ENCODE measurements around the gene GPBAR1. TPM values are rescaled to one million over a fixed set of nuclear protein-coding genes. Genes with fewer than 3 reads are reported as not detected.

The GPBAR1 gene
- total and polyA plus RNA-seq, 2 donors (not counting 1 experiment from before 2014, with no cell fraction given) = 0.66 to 0.81 TPM

- Histone ChIP-seq H3K4me3 (ENCODE audit: control extremely low read depth in 1 of 5, extremely low read depth in 1 of 5, insufficient read depth in 1 of 5, low read depth in 2 of 5, low read length in 4 of 5) (no peak overlapping the region), H3K79me2 (ENCODE audit: control insufficient read depth, insufficient read depth, low read length) (peaks cover 48% of the 10 kb centered on the region), H3K27me3 (replicated peaks in 1 of 4; ENCODE audit: control extremely low read depth in 1 of 4, control insufficient read depth in 3 of 4, insufficient read depth in 4 of 4, low read length in 3 of 4) (no peaks in the 10 kb centered on the region), H3K36me3 (replicated peaks in 1 of 2; ENCODE audit: control extremely low read depth in 1 of 2, control insufficient read depth in 1 of 2, extremely low read depth in 1 of 2, insufficient read depth in 2 of 2, low read length in 1 of 2) (no peaks in the 10 kb centered on the region), H2AFZ (ENCODE audit: insufficient read depth, low read depth, low read length, poor library complexity, severe bottlenecking) (no peak overlapping the region), H3K9me3 (ENCODE audit: control extremely low read depth in 1 of 3, control insufficient read depth in 2 of 3, insufficient read depth in 1 of 3, low read length in 2 of 3) (no peaks in the 10 kb centered on the region), H3K4me2 (replicated peaks; ENCODE audit: low read depth, low read length, poor library complexity, severe bottlenecking) (no peak overlapping the region), H3K9ac (ENCODE audit: low read length) (no peak overlapping the region), H3K27ac (ENCODE audit: low read length in 2 of 2) (no peak overlapping the region), H3K4me1 (ENCODE audit: control insufficient read depth in 2 of 2, insufficient read depth in 2 of 2, low read length in 2 of 2) (peaks cover 39 to 50% of the 10 kb centered on the region in 2 donors), H4K20me1 (ENCODE audit: control insufficient read depth, insufficient read depth, low read length, poor library complexity, severe bottlenecking) (no peaks in the 10 kb centered on the region)
- Mint-ChIP-seq H3K4me1 (peaks cover 46% of the 10 kb centered on the region), H3K9me3 (ENCODE audit: insufficient read depth) (no peaks in the 10 kb centered on the region), H3K27ac (peak overlapping the region; percentile 59), H3K27me3 (no peaks in the 10 kb centered on the region), H3K4me3 (no peak overlapping the region)
- POLR2A ChIA-PET = interaction anchor here (1.6 to 2.6 kb wide), 2 partner anchors 8 to 105 kb away, joined by 3 to 6 read pairs; partner anchors contain the start of gene CTDSP1
- ATAC-seq (ENCODE audit: low read depth) (no peak), DNase-seq (peak; percentile 2)
- TF ChIP-seq EZH2 (IDR thresholded peaks at IDR 0.05; ENCODE audit: borderline replicate concordance, insufficient read depth, low read depth, low read length, poor library complexity, severe bottlenecking) = no peak
- TF ChIP-seq CTCF (IDR thresholded peaks at IDR 0.05) = no peak
- intact Hi-C loops (cut with micrococcal nuclease) = loop anchor here (5.0 kb wide), 1 partner anchor 588 kb away; the partner anchor contains the start of gene WNT10A
- WGBS (ENCODE audit: insufficient coverage) = 95% methylated on average over 5 of the region's 5 CpGs
- CTCF ChIA-PET = interaction anchor here (0.7 to 15.5 kb wide), 7 partner anchors 9 to 172 kb away, joined by 3 to 331 read pairs (median 4); partner anchors contain the start of genes AAMP, CATIP and PNKD
Measured at GRCh38 chr2:218294430-218295022, 33.7 kb downstream of the GPBAR1 start.

- WGBS (ENCODE audit: insufficient coverage) = 96% methylated on average over 7 of the region's 7 CpGs
- Histone ChIP-seq H3K4me3 (ENCODE audit: control extremely low read depth in 1 of 5, extremely low read depth in 1 of 5, insufficient read depth in 1 of 5, low read depth in 2 of 5, low read length in 4 of 5) (no peak overlapping the region), H3K27ac (ENCODE audit: low read length in 2 of 2) (no peak overlapping the region), H3K79me2 (ENCODE audit: control insufficient read depth, insufficient read depth, low read length) (peaks cover 43% of the 10 kb centered on the region), H3K9me3 (ENCODE audit: control extremely low read depth in 1 of 3, control insufficient read depth in 2 of 3, insufficient read depth in 1 of 3, low read length in 2 of 3) (no peaks in the 10 kb centered on the region), H3K9ac (ENCODE audit: low read length) (no peak overlapping the region), H3K4me1 (ENCODE audit: control insufficient read depth in 2 of 2, insufficient read depth in 2 of 2, low read length in 2 of 2) (peaks cover 34 to 45% of the 10 kb centered on the region in 2 donors), H4K20me1 (ENCODE audit: control insufficient read depth, insufficient read depth, low read length, poor library complexity, severe bottlenecking) (no peaks in the 10 kb centered on the region), H3K36me3 (replicated peaks in 1 of 2; ENCODE audit: control extremely low read depth in 1 of 2, control insufficient read depth in 1 of 2, extremely low read depth in 1 of 2, insufficient read depth in 2 of 2, low read length in 1 of 2) (no peaks in the 10 kb centered on the region), H2AFZ (ENCODE audit: insufficient read depth, low read depth, low read length, poor library complexity, severe bottlenecking) (no peak overlapping the region), H3K4me2 (replicated peaks; ENCODE audit: low read depth, low read length, poor library complexity, severe bottlenecking) (no peak overlapping the region), H3K27me3 (replicated peaks in 1 of 4; ENCODE audit: control extremely low read depth in 1 of 4, control insufficient read depth in 3 of 4, insufficient read depth in 4 of 4, low read length in 3 of 4) (no peaks in the 10 kb centered on the region)
- DNase-seq = peak; percentile 3
- ATAC-seq (ENCODE audit: low read depth) = no peak
- intact Hi-C loops (cut with micrococcal nuclease) = no loop called here
- H3K27ac Mint-ChIP-seq = no peak overlapping the region
- ChIA-PET CTCF (interaction anchor here (0.6 to 15.5 kb wide), 6 partner anchors 8 to 102 kb away, joined by 4 to 331 read pairs (median 8); partner anchors contain the start of genes AAMP, CATIP and PNKD), POLR2A (interaction anchor here (0.6 to 2.6 kb wide), 3 partner anchors 9 to 322 kb away, joined by 3 to 8 read pairs (median 6); partner anchors contain the start of gene CTDSP1)
- no peaks in the 10 kb centered on the region for H3K9me3 Mint-ChIP-seq (ENCODE audit: insufficient read depth)
- H3K4me3 Mint-ChIP-seq = no peak overlapping the region
- peaks cover 41% of the 10 kb centered on the region for H3K4me1 Mint-ChIP-seq
- TF ChIP-seq EZH2 (IDR thresholded peaks at IDR 0.05; ENCODE audit: borderline replicate concordance, insufficient read depth, low read depth, low read length, poor library complexity, severe bottlenecking) (no peak), CTCF (IDR thresholded peaks at IDR 0.05) (no peak)
- H3K27me3 Mint-ChIP-seq = no peaks in the 10 kb centered on the region
Measured at GRCh38 chr2:218295029-218295428, 34.2 kb downstream of the GPBAR1 start.
